ENCODE results near the gene USP49. TPM values are rescaled to one million over a fixed set of nuclear protein-coding genes. Genes with fewer than 3 reads are reported as not detected.

Gene USP49
- total RNA-seq (2022; extraction: Qiagen RNA extraction; ENCODE audit: low read depth), result 0.93 to 1.2 TPM (median 0.97 TPM) in 5 replicates

DNA sequence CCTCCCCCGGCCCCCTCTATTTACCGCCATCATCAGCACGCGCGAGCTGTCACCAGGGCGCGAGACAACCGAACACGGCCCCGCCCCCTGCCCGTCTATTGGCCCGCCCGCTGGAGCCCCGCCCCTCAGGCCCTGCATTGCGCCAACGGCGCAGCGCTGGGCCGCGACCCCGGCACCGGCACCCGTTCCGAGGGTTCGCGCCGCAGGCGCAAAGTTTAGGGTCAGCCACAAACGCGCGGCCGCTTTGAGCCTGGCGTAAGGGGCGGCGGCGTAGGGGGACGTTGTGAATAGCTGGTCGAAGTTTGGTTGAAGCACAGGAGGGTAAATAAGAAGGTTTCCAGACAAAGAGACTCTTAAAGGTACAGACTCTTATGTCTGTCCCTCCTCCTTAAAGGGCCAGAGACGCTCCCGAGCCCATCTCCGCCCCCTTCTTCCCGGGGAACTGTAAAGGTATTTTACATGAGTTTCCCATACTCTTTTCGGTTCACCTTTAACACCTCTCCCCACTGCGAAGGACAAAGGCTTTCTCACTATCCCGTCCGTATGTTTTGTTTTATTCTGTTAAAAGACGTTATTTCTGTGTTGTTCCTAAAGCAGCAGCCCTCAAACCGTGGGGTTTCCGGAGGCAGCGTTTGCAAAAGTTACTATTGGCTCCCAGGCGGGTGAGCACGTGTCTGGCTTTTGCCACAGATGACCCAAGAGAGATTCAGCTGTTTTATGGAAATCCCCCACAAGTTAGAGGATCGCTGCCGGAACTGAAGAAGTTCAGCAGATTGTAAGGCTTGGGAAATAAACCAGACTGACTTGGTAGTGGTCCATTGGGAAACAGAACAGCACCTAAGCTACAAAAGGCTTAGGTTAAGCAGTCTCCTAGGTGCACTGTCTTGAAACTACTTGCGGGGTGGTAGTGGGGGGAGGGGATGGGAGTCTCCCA is at the start of gene USP49:
TSS of gene USP49 (minus strand) at position 76 of the 934 bp plus-strand sequence. CDS start 88,392 bp downstream, outside the sequence.

DNA sequence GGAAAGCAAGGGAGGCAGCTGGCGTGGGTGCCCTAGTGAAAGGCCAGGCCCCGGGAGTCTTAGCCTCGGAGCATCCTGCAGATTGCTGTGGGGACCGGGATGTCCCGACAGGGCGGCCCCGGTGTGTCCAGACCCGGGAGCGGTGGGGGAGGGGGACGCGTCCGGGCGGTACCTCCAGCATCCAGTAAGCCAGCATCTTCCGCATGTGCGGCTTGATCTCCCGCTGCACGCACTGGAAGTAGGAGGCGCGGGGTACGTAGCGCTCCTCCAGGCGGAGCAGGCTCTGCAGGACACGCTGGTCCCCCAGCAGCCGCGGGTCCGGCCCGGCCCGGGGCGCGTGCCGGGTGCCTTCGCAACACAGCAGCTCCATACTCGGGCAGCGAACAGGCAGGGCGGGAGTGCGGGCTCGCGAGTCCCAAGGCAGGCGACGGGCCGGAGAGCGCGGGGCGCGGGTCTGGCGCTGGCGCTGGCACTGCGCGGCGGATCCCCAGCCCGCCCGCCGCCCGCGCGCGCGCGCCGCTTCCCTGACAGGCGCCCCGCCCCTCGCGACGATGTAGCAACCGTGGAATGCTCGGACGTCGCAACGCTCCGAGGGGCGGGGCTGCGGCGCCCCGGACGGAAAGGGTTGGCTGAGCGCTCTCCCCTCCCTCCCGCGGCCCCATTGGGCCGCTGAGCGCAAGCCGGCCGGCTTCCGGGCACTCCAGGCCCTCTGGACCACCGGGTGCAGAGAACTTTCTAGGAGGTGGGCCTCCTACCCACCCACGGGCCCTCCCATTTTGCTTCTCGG is 46.3 kb upstream of the USP49 start, which contains the start of gene CCND3:
TSS of gene CCND3 (minus strand) at position 529 of the 787 bp plus-strand sequence. CDS start at position 370, 159 bp downstream.

DNA sequence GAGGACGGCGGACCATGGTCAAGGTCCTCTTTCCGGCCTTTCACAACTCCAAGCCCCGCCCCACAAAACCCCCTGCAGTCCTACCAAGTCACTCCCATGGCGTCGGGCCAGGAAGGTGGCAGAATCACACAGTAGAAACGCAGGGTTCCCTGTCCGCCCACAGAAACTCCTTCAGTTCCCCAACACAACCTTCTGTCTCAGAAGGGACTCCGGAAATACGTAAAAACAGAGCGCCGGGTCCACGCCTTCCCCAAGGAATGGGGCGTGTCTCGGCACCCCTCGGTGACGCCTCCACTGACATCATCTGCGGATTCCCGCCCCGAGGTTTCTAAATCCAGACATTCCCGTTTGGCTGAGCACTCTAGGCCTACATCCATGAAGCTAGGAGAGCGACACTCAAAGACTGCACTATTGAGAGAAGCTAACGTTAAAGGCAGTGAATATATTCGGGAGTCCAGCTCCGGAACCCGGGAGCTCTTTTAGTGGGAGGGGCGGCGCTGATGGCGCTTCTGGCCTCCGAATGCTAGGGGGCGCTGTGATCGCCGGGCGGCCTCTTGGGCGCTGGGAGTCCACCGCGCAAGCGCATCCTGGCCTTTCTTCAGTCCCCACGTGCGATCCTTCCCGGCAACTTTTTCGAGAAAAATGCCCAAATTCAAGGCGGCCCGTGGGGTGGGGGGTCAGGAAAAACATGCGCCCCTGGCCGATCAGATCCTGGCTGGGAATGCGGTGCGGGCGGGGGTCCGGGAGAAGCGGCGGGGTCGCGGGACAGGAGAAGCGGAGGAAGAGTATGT is 25.9 kb upstream of the USP49 start, which contains the start of the genes BYSL and MED20:
TSS of gene BYSL (plus strand) at position 579 of the 791 bp plus-strand sequence. CDS start at position 643, 64 bp downstream.
TSS of gene MED20 (minus strand) at position 219 of the 791 bp plus-strand sequence. CDS start at position 98, 121 bp downstream.

DNA sequence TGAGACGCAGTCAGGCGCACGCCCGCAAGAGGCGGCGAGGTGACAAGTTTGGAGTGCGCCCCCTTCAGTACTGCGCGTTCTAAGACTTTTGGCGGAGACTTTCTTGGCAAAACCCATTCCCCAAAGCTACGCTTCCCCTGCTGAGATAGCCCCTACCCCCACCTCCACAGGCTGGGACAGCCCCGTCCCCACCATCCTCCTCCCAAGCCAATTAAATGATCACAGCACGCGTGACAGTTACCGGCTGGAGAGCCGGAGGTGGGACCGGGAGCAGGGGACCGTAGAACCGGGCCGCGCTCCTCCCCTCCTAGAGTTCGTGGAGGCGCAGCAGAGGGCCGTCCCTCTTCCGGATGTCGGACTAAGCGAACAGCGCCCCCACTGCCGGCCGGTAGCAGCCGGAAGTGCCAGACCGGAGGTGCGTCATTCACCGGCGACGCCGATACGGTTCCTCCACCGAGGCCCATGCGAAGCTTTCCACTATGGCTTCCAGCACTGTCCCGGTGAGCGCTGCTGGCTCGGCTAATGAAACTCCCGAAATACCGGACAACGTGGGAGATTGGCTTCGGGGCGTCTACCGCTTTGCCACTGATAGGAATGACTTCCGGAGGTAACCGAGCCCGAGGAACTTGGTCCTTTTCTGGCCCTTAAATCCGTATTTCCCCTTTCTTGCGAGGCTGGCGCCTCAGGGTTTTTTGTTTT is 107.8 kb downstream of the USP49 start, which contains the start of gene TOMM6:
TSS of gene TOMM6 (plus strand) at position 476 of the 699 bp plus-strand sequence. CDS start at position 480, 4 bp downstream.

DNA sequence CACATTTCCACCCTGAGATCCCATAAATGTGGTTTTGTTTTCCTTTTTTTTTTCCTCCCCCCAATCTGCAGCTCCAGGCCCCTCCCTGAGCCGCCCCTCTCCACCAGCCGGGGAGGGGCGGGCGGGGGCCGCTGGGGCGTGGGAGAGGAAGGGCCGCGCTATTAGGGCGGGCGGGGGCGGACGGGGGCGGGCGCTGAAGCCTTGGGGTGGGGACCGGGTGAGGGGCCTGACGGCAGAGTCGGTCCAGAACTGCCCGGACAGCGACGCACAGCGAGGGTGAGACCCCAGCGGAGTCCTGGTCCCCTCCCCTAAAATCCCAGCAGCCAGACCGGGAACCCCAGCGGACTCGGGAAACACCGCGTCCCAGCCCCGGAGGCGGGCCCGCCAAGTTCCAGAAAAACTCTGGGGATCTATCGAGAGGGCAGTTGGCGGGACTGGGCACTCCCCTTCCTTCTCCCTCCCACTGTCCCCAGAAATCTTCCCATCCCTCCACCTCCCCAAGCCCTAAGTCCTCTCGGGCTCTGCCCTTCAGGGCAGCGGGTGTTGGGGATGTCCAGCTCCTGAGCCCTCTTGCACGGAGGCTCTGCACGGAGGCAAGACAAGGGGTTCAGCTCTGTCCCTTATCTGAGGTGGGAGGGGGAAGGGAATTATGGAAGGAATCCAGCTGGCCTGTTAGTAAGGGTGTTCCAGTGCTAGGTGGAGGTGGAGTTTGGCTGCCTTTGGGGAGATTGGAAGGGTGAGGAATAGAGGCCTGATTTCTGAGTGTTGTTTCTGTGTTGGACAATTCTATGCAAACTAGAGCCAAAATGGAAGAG is 114.4 kb downstream of the USP49 start, which contains the start of gene PRICKLE4:
TSS of gene PRICKLE4 (plus strand) at position 232 of the 815 bp plus-strand sequence. CDS start 2,692 bp downstream, outside the sequence.

DNA sequence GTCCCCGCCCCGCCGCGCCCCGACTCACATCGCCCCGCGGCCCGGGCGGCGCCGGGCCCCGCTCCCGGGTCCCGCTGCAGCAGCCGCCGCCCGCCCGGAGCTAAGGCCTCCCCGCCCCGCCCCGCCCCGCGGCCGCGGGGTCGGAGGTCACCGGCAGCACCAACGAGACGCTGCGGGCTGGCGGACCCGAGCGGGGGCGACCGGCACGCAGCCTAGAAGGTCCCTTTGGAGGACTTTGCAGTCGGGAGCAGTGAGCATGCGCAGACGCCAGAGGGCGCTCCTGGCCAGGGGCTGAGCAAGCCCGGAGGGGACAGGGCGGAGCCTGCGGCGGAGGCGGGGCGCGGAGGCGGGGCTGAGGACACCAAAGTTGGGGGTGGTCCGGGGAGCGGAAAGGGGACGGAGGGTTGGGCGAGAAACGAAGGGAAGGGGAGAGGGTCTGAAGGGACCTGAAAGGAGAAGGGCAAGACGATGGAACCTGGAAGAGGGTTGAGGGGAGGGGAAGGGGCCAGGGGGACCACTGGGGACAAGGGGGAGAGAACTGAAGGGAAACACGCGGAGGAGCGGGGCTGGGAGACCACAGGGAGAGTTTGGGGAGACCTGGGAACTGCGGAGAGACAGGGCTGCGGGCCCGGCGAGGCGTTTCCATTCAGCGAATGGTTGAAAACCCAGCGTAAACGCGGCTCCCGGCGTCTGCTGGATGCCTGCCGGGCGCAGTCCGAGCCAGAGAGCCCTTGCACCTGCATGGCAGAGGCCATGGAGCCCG is 115.2 kb downstream of the USP49 start, which contains the start of gene FRS3:
TSS of gene FRS3 (minus strand) at position 113 of the 763 bp plus-strand sequence. CDS start 2,913 bp downstream, outside the sequence.

DNA sequence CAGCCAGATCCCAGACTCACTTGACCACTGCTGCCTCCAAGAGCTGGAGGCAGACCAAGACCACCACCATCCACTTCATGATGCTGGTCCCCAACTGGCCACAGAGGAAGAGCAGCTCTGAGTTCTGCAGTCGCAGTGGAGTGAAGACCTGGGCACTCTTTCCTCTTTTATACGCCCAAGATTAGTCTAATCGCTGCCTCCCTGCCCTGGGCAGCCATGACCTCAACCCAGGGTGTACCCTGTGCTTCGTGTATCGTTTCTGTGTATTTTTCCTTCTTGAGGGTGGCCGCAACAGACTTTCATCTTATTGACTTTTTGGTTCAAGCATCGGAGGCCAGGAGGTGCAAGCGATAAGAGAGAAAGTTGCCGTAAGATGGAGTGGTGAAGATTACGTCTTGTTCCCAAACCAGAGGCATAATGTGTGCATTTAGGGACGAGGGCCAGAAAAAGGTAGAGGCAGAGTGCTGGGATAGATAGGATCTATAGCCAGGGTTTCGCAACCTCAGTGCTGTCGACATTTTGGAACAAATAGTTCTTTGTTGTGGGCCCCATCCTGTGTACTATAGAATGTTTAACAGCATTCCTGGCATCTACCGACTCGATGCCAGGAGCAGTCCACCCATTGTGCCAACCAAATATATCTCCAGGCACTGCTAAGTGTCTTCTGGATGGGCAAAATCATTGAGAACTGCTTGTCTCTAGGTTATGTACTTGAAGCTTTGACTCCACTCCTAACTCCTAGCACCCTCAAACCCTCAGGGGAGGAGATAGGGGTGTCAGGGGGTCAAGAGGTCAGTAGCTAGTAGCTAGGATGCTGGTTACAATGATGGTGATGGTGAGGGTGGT is 147.7 kb downstream of the USP49 start, which contains the start of gene PGC:
TSS of gene PGC (minus strand) at position 142 of the 846 bp plus-strand sequence. CDS start at position 79, 63 bp downstream.

Other genes with a start within 250 kb of the USP49 start
- 5.0 to 8.0 TPM (median 6.8 TPM) in 5 replicates for gene TFEB, start 159.8 kb downstream of the USP49 start, total RNA-seq (2022; extraction: Qiagen RNA extraction; ENCODE audit: low read depth)
- gene PGC, start 148.0 kb downstream of the USP49 start, total RNA-seq (2022; extraction: Qiagen RNA extraction; ENCODE audit: low read depth), result not detected in 5 replicates
- gene FRS3, start 115.5 kb downstream of the USP49 start, total RNA-seq (2022; extraction: Qiagen RNA extraction; ENCODE audit: low read depth), result 2.0 to 5.1 TPM (median 2.5 TPM) in 5 replicates
- gene PRICKLE4, start 114.6 kb downstream of the USP49 start, total RNA-seq (2022; extraction: Qiagen RNA extraction; ENCODE audit: low read depth), result 0.68 to 0.95 TPM (median 0.81 TPM) in 5 replicates
- 296 to 313 TPM (median 302 TPM) in 5 replicates for gene TOMM6, start 107.7 kb downstream of the USP49 start, total RNA-seq (2022; extraction: Qiagen RNA extraction; ENCODE audit: low read depth)
- gene MED20, start 25.8 kb upstream of the USP49 start, total RNA-seq (2022; extraction: Qiagen RNA extraction; ENCODE audit: low read depth), result 12.2 to 15.8 TPM (median 14.3 TPM) in 5 replicates
- 37.4 to 51.1 TPM (median 43.1 TPM) in 5 replicates for gene BYSL, start 26.1 kb upstream of the USP49 start, total RNA-seq (2022; extraction: Qiagen RNA extraction; ENCODE audit: low read depth)
- gene CCND3, start 46.4 kb upstream of the USP49 start, total RNA-seq (2022; extraction: Qiagen RNA extraction; ENCODE audit: low read depth), result 121 to 186 TPM (median 172 TPM) in 5 replicates
- 12.5 to 14.6 TPM (median 13.6 TPM) in 5 replicates for gene TAF8, start 155.1 kb upstream of the USP49 start, total RNA-seq (2022; extraction: Qiagen RNA extraction; ENCODE audit: low read depth)
- 2.6 to 3.5 TPM (median 2.6 TPM) in 5 replicates for gene C6orf132, start 247.2 kb upstream of the USP49 start, total RNA-seq (2022; extraction: Qiagen RNA extraction; ENCODE audit: low read depth)

Measured in A549 treated with GW870086 at 1 μM for 4 hours (cell line).